ENCODE data around the gene MAL. TPM values are rescaled to one million over a fixed set of nuclear protein-coding genes. Genes with fewer than 3 reads are reported as not detected.

MAL gene
- total RNA-seq, 3 donors from 2014 or later (not counting 1 experiment from before 2014, with no cell fraction given), result 0.54 to 3.3 (median 1.8) TPM

DNA sequence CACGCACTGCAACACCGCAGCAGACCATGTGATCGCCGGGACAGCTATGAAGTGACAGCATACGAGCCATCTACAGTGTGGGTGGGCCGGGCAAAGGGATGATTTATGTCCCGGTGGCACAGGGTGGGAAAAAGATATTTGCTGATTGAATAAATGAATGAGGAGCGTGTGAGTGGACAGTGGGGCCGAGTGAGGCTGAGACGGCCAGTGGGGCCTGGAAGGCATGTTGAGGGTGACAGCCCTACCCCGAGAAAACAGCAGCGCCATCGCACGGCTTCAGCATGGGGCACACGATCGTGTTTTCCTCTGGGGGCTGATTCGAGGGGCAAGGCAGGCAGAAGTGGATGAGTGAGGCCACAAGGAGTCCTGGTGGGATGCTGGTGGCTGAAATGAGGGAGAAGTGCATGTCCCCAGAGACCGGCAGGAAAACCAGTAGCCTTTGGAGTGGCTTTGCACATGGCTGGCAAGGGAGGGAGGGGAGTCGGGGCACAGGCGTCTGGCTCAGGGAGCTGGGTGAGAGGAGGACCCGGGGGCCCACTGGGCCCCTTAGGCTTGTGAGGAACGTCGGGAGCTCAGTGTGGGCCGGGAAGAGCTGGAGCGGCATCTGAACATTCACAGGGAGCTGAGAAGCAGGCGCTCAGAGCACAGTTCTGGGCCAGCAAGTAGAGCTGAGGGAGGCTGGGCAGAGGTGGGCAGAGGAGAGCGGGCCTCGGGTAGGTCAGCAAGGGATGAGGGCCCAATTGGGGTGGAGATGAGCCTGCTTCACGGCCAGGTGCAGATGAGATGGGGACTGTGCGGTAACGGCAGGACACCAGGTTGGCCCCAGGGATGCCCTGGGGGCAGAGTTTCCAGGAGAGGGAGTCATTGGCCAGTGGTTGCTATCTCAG lies 32.1 kb upstream of the MAL start:
- DNase-seq, result no peak
- Mint-ChIP-seq H3K9me3 (no peaks in the 10 kb centered on the region), H3K27me3 (ENCODE audit: low read depth in 2 of 2) (peaks cover 7 to 8% of the 10 kb centered on the region in 2 donors), H3K36me3 (no peaks in the 10 kb centered on the region), H3K27ac (no peak overlapping the region), H3K4me3 (no peak overlapping the region), H3K4me1 (no peaks in the 10 kb centered on the region)
- WGBS (ENCODE audit: insufficient coverage), result 89% methylated on average over 31 of the region's 31 CpGs
- intact Hi-C loops (cut with micrococcal nuclease), result no loop called here
- H3K4me1 ChIP-seq (ENCODE audit: control insufficient read depth, insufficient read depth, low read length), result no peaks in the 10 kb centered on the region
- no peak overlapping the region for H3K4me3 ChIP-seq (ENCODE audit: low read length)
- no peak overlapping the region for H3K27ac ChIP-seq (ENCODE audit: low read length)
- no peaks in the 10 kb centered on the region for H3K36me3 ChIP-seq (ENCODE audit: control insufficient read depth, insufficient read depth, low read length)
- TF ChIP-seq, protein P1, sequence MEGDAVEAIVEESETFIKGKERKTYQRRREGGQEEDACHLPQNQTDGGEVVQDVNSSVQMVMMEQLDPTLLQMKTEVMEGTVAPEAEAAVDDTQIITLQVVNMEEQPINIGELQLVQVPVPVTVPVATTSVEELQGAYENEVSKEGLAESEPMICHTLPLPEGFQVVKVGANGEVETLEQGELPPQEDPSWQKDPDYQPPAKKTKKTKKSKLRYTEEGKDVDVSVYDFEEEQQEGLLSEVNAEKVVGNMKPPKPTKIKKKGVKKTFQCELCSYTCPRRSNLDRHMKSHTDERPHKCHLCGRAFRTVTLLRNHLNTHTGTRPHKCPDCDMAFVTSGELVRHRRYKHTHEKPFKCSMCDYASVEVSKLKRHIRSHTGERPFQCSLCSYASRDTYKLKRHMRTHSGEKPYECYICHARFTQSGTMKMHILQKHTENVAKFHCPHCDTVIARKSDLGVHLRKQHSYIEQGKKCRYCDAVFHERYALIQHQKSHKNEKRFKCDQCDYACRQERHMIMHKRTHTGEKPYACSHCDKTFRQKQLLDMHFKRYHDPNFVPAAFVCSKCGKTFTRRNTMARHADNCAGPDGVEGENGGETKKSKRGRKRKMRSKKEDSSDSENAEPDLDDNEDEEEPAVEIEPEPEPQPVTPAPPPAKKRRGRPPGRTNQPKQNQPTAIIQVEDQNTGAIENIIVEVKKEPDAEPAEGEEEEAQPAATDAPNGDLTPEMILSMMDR (IDR thresholded peaks at IDR 0.05), result no peak
- no peaks in the 10 kb centered on the region for H3K9me3 ChIP-seq (ENCODE audit: control insufficient read depth, insufficient read depth, low read length)
- no peak for ATAC-seq
- peaks cover under 1% of the 10 kb centered on the region for H3K27me3 ChIP-seq (ENCODE audit: control insufficient read depth, insufficient read depth, low read length)

DNA sequence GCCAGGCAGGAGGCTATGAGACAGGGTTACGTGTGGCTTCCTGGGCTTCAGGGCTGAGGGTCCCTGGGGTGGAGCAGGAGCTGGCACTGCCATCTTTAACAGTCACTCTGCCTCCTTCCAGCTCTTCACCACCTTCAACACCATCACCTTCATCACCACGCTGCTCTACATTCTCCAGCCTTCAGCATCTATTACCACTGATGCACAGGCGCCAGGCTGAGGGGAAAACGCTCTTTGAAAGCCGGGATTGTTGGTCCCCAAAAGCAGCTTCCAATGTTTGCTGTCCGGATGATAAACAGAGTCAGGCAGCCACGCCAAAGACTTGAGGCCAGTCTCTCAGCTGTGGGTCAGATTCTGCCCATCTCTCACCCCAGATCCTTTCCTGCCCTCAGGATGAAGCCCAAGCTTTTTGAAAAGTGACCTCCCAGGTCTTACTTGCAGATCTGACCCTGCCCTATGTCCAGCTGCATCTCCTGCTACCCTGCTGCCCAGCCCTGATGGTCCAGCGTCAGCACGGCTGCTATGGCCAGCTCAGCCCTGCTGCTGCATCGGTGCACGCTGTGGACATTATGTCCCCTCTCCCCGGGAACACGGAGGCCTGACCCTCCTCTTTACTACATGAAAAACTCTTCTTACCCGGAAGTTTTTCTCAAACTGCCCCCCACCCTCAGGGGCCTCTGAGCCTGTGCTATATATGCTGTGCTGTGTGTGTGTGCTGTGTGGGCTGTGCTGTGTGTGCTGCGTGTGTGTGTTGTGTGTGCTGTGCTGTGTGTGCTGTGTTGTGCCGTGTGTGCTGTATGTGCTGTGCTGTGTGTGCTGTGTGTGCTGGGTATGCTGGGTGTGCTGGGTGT lies 31.2 kb upstream of the MAL start:
- Histone ChIP-seq H3K36me3 (ENCODE audit: control insufficient read depth, insufficient read depth, low read length) (no peaks in the 10 kb centered on the region), H3K4me1 (ENCODE audit: control insufficient read depth, insufficient read depth, low read length) (no peaks in the 10 kb centered on the region), H3K9me3 (ENCODE audit: control insufficient read depth, insufficient read depth, low read length) (no peaks in the 10 kb centered on the region), H3K27ac (ENCODE audit: low read length) (no peak overlapping the region), H3K4me3 (ENCODE audit: low read length) (no peak overlapping the region), H3K27me3 (ENCODE audit: control insufficient read depth, insufficient read depth, low read length) (peaks cover 3% of the 10 kb centered on the region)
- Mint-ChIP-seq H3K27me3 (ENCODE audit: low read depth in 2 of 2) (peaks cover 8 to 10% of the 10 kb centered on the region in 2 donors), H3K9me3 (no peaks in the 10 kb centered on the region), H3K36me3 (no peaks in the 10 kb centered on the region), H3K4me3 (no peak overlapping the region), H3K4me1 (no peaks in the 10 kb centered on the region), H3K27ac (no peak overlapping the region)
- DNase-seq (no peak), ATAC-seq (peak in 1 of 3 donors; percentile 28)
- WGBS (ENCODE audit: insufficient coverage), result 88% methylated on average over 15 of the region's 16 CpGs
- TF ChIP-seq, protein P1 (IDR thresholded peaks at IDR 0.05), result no peak
- intact Hi-C loops (cut with micrococcal nuclease), result no loop called here

DNA sequence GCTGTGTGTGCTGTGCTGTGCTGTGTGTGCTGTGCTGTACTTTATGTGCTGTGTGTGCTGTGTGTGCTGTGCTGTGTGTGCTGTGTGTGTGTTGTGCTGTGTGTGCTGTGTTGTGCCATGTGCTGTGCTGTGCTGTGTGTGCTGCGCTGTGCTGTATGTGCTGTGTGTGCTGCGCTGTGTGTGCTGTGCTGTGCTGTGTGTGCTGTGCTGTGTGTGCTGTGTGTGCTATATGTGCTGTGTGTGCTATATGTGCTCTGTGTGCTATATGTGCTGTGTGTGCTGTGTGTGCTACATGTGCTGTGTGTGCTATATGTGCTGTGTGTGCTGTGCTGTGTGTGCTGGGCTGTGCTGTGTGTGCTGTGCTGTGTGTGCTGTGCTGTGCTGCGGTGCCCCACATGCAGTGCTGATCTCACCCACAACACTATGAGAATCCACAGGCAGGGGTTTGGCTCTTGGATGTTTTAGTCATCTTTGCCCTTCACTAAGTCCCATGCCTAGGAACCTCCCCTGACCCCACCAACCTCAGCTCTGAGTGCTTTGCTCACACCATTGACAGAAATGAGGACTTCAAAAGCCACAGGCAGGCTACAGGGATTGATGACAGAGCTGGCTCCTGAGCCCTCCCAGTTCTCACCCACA lies 30.5 kb upstream of the MAL start:
- Mint-ChIP-seq H3K4me1 (no peaks in the 10 kb centered on the region), H3K27me3 (ENCODE audit: low read depth in 2 of 2) (peaks cover 8 to 10% of the 10 kb centered on the region in 2 donors), H3K9me3 (no peaks in the 10 kb centered on the region), H3K27ac (no peak overlapping the region), H3K4me3 (no peak overlapping the region), H3K36me3 (no peaks in the 10 kb centered on the region)
- H3K4me1 ChIP-seq (ENCODE audit: control insufficient read depth, insufficient read depth, low read length), result no peaks in the 10 kb centered on the region
- intact Hi-C loops (cut with micrococcal nuclease), result no loop called here
- no peaks in the 10 kb centered on the region for H3K36me3 ChIP-seq (ENCODE audit: control insufficient read depth, insufficient read depth, low read length)
- H3K27me3 ChIP-seq (ENCODE audit: control insufficient read depth, insufficient read depth, low read length), result peaks cover 3% of the 10 kb centered on the region
- TF ChIP-seq, protein P1 (IDR thresholded peaks at IDR 0.05), result no peak
- ATAC-seq (peak in 1 of 3 donors; percentile 16), DNase-seq (no peak)
- 94% methylated on average over 3 of the region's 3 CpGs for WGBS (ENCODE audit: insufficient coverage)
- no peaks in the 10 kb centered on the region for H3K9me3 ChIP-seq (ENCODE audit: control insufficient read depth, insufficient read depth, low read length)
- H3K4me3 ChIP-seq (ENCODE audit: low read length), result no peak overlapping the region
- H3K27ac ChIP-seq (ENCODE audit: low read length), result no peak overlapping the region

Data from natural killer cell (primary cell).